Fibroblast of lung (primary cell): ENCODE results near the gene IKBKE.

Source experiments
- CTCF ChIP-seq, 2 donors: IDR thresholded peaks in 1 of 2; conservative IDR thresholded peaks in 1 of 2; 1 replicate in 1 of 2; 2 replicates in 1 of 2; pipeline ENCODE4 v1.5.1; 2011 to 2012; ENCODE audit warnings: low read length in 2 of 2, control low read depth in 1 of 2, inconsistent platforms in 1 of 2, low read depth in 1 of 2, mild to moderate bottlenecking in 1 of 2
- EZH2 ChIP-seq: IDR thresholded peaks from 2 replicates; pipeline ENCODE4 v1.5.1; 2012; ENCODE audit warnings: low read length, control low read depth, mild to moderate bottlenecking; ENCODE audit errors: missing control alignments

- TF ChIP-seq CTCF (conservative IDR thresholded peaks at IDR 0.05 in 1 of 2, IDR thresholded peaks at IDR 0.05 in 1 of 2; ENCODE audit: low read depth in 1 of 2, low read length in 2 of 2) (no peak), EZH2 (no peak)
Observed at GRCh38 chr1:206518743-206519142, 48.5 kb downstream of the IKBKE start.
